Endothelial cell of umbilical vein (primary cell): ENCODE results near the gene FTH1. TPM values are rescaled to one million over a fixed set of nuclear protein-coding genes. Genes with fewer than 3 reads are reported as not detected.

Source experiments
- BruUV-seq: library from RNA; stranded (reverse); fragments of 400-500 nt; replicated peaks from 2 replicates; lab custom pipeline; 2021; lab: Mats Ljungman, UMichigan
- CTCF ChIA-PET: fragments of 300-600, 350-600 bp; sonication (Branson Sonifier 250); formaldehyde crosslinking; loops from one replicate; lab custom pipeline; 2021; ENCODE audit warnings: antibody characterized with exemption, inconsistent platforms; lab: Charles Lee
- POLR2A ChIA-PET: fragments of 300-600, 350-600 bp; sonication (Branson Sonifier 250); formaldehyde crosslinking; loops from one replicate; lab custom pipeline; 2021; ENCODE audit warnings: antibody characterized with exemption, inconsistent platforms; lab: Charles Lee
- DNase-seq: peaks from one replicate; pipeline ENCODE4 v3.0.0-alpha.2; 2011; ENCODE audit warnings: low read depth, low spot score
- FAIRE-seq: peaks from 2 replicates; lab custom pipeline; 2011; peaks lifted over from hg19 to GRCh38; lab: Jason Lieb, UNC
- H2AFZ ChIP-seq: 2 replicates; pipeline ENCODE4 v1.6.0; 2012; ENCODE audit warnings: low read depth, low read length, control low read depth, inconsistent platforms
- H3K27ac ChIP-seq: 2 replicates; pipeline ENCODE4 v1.5.1; 2011; ENCODE audit warnings: low read depth, mild to moderate bottlenecking, control low read depth, low read length, moderate library complexity; ENCODE audit not compliant: insufficient read depth
- H3K27me3 ChIP-seq, 2 experiments: 2 replicates each; pipeline versions ENCODE4 v1.6.0 to v1.6.1; 2011; ENCODE audit warnings: low read length in 2 of 2, mixed read lengths in 1 of 2; ENCODE audit not compliant: control insufficient read depth in 2 of 2, insufficient read depth in 2 of 2
- H3K36me3 ChIP-seq, 2 experiments: 2 replicates in 1 of 2; 3 replicates in 1 of 2; pipeline ENCODE4 v1.5.1; 2011; ENCODE audit warnings: low read length in 2 of 2, mild to moderate bottlenecking in 1 of 2, moderate library complexity in 1 of 2; ENCODE audit not compliant: control insufficient read depth in 2 of 2, insufficient read depth in 2 of 2; ENCODE audit errors: extremely low read depth in 1 of 2
- H3K4me1 ChIP-seq: 3 replicates; pipeline ENCODE4 v1.5.1; 2011; ENCODE audit warnings: mild to moderate bottlenecking, low read length; ENCODE audit not compliant: control insufficient read depth, insufficient read depth; ENCODE audit errors: extremely low read depth
- H3K4me2 ChIP-seq: 2 replicates; pipeline ENCODE4 v1.6.1; 2011; ENCODE audit warnings: low read length, control low read depth, mixed read lengths; ENCODE audit not compliant: insufficient read depth
- H3K4me3 ChIP-seq, 3 experiments: fragments of 200-600 bp in 1 of 3; sonication (generic), shearing (Covaris generic) in 1 of 3; replicated peaks in 1 of 3; 2 replicates each; pipeline ENCODE4 v1.5.1; 2011 to 2016; ENCODE audit warnings: control low read depth in 3 of 3, low read length in 3 of 3, mild to moderate bottlenecking in 2 of 3, inconsistent platforms in 1 of 3, low read depth in 1 of 3, moderate library complexity in 1 of 3; ENCODE audit not compliant: insufficient read depth in 1 of 3
- H3K79me2 ChIP-seq: 2 replicates; pipeline ENCODE4 v1.6.0; 2012; ENCODE audit warnings: low read length, inconsistent platforms; ENCODE audit not compliant: control insufficient read depth, insufficient read depth
- H3K9ac ChIP-seq: replicated peaks from 2 replicates; pipeline ENCODE3; 2011; ENCODE audit warnings: low read length, control low read depth; ENCODE audit not compliant: insufficient read depth; ENCODE audit errors: extremely low read depth
- H3K9me1 ChIP-seq: replicated peaks from 3 replicates; pipeline ENCODE4 v1.6.0; 2011; ENCODE audit warnings: mild to moderate bottlenecking, low read length; ENCODE audit not compliant: control insufficient read depth, insufficient read depth; ENCODE audit errors: extremely low read depth
- H3K9me3 ChIP-seq: replicated peaks from 2 replicates; pipeline ENCODE4 v1.5.1; 2012; ENCODE audit warnings: low read length, inconsistent platforms; ENCODE audit not compliant: control insufficient read depth, insufficient read depth
- H4K20me1 ChIP-seq: replicated peaks from 2 replicates; pipeline ENCODE3; 2011; ENCODE audit warnings: mild to moderate bottlenecking, low read length; ENCODE audit not compliant: control insufficient read depth, insufficient read depth; ENCODE audit errors: extremely low read depth
- EZH2 ChIP-seq: IDR thresholded peaks from 2 replicates; pipeline ENCODE4 v1.6.1; 2012; ENCODE audit warnings: borderline replicate concordance, low read depth, mild to moderate bottlenecking, moderate library complexity, low read length, inconsistent platforms; ENCODE audit not compliant: severe bottlenecking
- FOS ChIP-seq: IDR thresholded peaks from 2 replicates; pipeline ENCODE4 v1.6.1; 2011; ENCODE audit warnings: mild to moderate bottlenecking, low read length, moderate library complexity, borderline replicate concordance; ENCODE audit not compliant: insufficient read depth
- GATA2 ChIP-seq: IDR thresholded peaks from 2 replicates; pipeline ENCODE4 v1.7.0; 2011; ENCODE audit warnings: low read depth, mild to moderate bottlenecking, moderate library complexity, mixed read lengths, low read length; ENCODE audit not compliant: insufficient read length, insufficient read depth
- JUN ChIP-seq: IDR thresholded peaks from 2 replicates; pipeline ENCODE4 v1.6.1; 2011; ENCODE audit warnings: borderline replicate concordance, low read depth; ENCODE audit not compliant: insufficient read length, insufficient read depth
- MYC ChIP-seq: IDR thresholded peaks from one replicate; pipeline ENCODE4 v1.6.1; 2011; ENCODE audit warnings: mild to moderate bottlenecking, low read depth, low read length
- POLR2A ChIP-seq: IDR thresholded peaks from 2 replicates; pipeline ENCODE4 v1.6.1; 2012; ENCODE audit warnings: low read depth, mild to moderate bottlenecking, control low read depth, low read length
- POLR2AphosphoS5 ChIP-seq: IDR thresholded peaks from 2 replicates; pipeline ENCODE4 v1.6.1; 2012; ENCODE audit warnings: low read depth, mild to moderate bottlenecking, control low read depth, low read length, moderate library complexity; ENCODE audit not compliant: insufficient read depth
- dilution Hi-C: fragments of 300-500 bp; cut with MboI; formaldehyde crosslinking; loops from one replicate; pipeline ENCODE4 v1.15.0; 2019; ENCODE audit warnings: low sequenced_read_pairs; ENCODE audit not compliant: extremely low pct_ligation_motif_present
- intact Hi-C: fragments of 100-400 bp; cut with micrococcal nuclease; formaldehyde crosslinking; loops from one replicate; pipeline ENCODE4 v1.10.0; 2022
- polyA plus RNA-seq, 4 experiments: library from polyadenylated mRNA; depleted of rRNA in 3 of 4; stranded (reverse) in 3 of 4; unstranded in 1 of 4; fragments of >200 nt; gene quantifications; 2 replicates each; pipeline versions ENCODE4 v1.2.1 to v1.2.3, GENCODE V29; 2011 to 2012; ENCODE audit warnings: missing spikeins in 1 of 4
- total RNA-seq: library from RNA; stranded (reverse); gene quantifications from 2 replicates; pipeline ENCODE4 v1.2.3, GENCODE V29; 2021
- TF ChIP-seq, protein P1 (sequence below): IDR thresholded peaks from 2 replicates; pipeline ENCODE4 v1.6.1; 2011; ENCODE audit not compliant: insufficient read depth, insufficient read length
- TF ChIP-seq, protein P2 (sequence below), 2 donors: IDR thresholded peaks; 1 replicate in 1 of 2; 2 replicates in 1 of 2; pipeline ENCODE4 v1.5.1; 2011; ENCODE audit warnings: low read length in 2 of 2, mild to moderate bottlenecking in 2 of 2, moderate library complexity in 2 of 2, control low read depth in 1 of 2, inconsistent platforms in 1 of 2, low read depth in 1 of 2; ENCODE audit not compliant: insufficient read depth in 1 of 2; ENCODE audit errors: extremely low read depth in 1 of 2

Gene FTH1
- total and polyA plus RNA-seq, 2 donors (not counting 3 experiments of a cell fraction or from before 2014, with no cell fraction given): 1,177 to 2,501 TPM

DNA sequence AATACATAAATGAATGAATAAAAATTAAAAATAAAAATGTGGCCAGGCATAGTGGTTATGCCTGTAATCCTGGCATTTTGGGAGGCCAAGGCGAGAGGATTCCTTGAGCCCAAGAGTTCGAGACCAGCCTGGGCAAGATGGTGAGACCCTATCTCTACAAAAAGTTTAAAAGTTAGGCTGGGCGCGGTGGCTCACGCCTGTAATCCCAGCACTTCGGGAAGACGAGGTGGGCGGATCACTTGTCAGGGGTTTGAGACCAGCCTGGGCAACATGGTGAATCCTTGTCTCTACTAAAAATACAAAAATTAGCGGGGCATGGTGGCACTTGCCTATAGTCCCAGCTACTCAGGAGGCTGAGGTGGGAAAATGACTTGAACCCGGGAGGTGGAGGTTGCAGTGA is 27.0 kb downstream of the FTH1 start:
- no peaks in the 10 kb centered on the region for H3K9me1 ChIP-seq
- POLR2A ChIA-PET: no interaction called here
- dilution Hi-C loops (no loop called here), intact Hi-C loops (no loop called here)
- H2AFZ ChIP-seq: no peak overlapping the region
- FAIRE-seq (no peak), DNase-seq (no peak)
- H3K79me2 ChIP-seq: no peaks in the 10 kb centered on the region
- H3K36me3 ChIP-seq: no peaks in the 10 kb centered on the region
- H3K4me2 ChIP-seq: no peak overlapping the region
- TF ChIP-seq, protein P1, sequence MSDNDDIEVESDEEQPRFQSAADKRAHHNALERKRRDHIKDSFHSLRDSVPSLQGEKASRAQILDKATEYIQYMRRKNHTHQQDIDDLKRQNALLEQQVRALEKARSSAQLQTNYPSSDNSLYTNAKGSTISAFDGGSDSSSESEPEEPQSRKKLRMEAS: no peak
- TF ChIP-seq, protein P2, sequence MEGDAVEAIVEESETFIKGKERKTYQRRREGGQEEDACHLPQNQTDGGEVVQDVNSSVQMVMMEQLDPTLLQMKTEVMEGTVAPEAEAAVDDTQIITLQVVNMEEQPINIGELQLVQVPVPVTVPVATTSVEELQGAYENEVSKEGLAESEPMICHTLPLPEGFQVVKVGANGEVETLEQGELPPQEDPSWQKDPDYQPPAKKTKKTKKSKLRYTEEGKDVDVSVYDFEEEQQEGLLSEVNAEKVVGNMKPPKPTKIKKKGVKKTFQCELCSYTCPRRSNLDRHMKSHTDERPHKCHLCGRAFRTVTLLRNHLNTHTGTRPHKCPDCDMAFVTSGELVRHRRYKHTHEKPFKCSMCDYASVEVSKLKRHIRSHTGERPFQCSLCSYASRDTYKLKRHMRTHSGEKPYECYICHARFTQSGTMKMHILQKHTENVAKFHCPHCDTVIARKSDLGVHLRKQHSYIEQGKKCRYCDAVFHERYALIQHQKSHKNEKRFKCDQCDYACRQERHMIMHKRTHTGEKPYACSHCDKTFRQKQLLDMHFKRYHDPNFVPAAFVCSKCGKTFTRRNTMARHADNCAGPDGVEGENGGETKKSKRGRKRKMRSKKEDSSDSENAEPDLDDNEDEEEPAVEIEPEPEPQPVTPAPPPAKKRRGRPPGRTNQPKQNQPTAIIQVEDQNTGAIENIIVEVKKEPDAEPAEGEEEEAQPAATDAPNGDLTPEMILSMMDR (IDR thresholded peaks at IDR 0.05; ENCODE audit: extremely low read depth in 1 of 2, insufficient read depth in 1 of 2, low read depth in 1 of 2, low read length in 2 of 2): no peak
- TF ChIP-seq MYC (no peak), FOS (no peak), GATA2 (no peak), JUN (no peak), EZH2 (no peak), POLR2A (no peak), POLR2AphosphoS5 (no peak)
- H3K4me3 ChIP-seq: no peak overlapping the region
- H3K9ac ChIP-seq: no peak overlapping the region
- H3K27ac ChIP-seq: no peak overlapping the region
- H3K4me1 ChIP-seq: no peaks in the 10 kb centered on the region
- no peaks in the 10 kb centered on the region for H4K20me1 ChIP-seq
- CTCF ChIA-PET: interaction anchor here (0.8 to 1.0 kb wide), 2 partner anchors 141 to 168 kb away, joined by 3 to 4 read pairs; no protein-coding TSS in a partner anchor
- H3K27me3 ChIP-seq: peaks cover 2 to 14% of the 10 kb centered on the region in 2 experiments
- no TSS peak for BruUV-seq
- H3K9me3 ChIP-seq: no peaks in the 10 kb centered on the region
